ENCODE results near the gene CNGB1.
A peak's percentile ranks its signal among the peaks of the same experiment; 100 is the strongest.

The CNGB1 gene

GRCh38 chr16:57884655-57885133 lies 86.2 kb downstream of the CNGB1 start:
- H3K9me3 ChIP-seq (ENCODE audit: severe bottlenecking): no peaks in the 10 kb centered on the region
- H3K4me3 ChIP-seq (ENCODE audit: low read depth, low read length): no peak overlapping the region
- H3K27me3 ChIP-seq (ENCODE audit: insufficient read depth, low read depth, severe bottlenecking): no peaks in the 10 kb centered on the region
- H3K27ac ChIP-seq: peak overlapping the region; percentile 14; the same call in 1 of the 2 replicates
- DNase-seq: peak; percentile 67
- no peaks in the 10 kb centered on the region for H3K36me3 ChIP-seq
- TF ChIP-seq, protein P1, sequence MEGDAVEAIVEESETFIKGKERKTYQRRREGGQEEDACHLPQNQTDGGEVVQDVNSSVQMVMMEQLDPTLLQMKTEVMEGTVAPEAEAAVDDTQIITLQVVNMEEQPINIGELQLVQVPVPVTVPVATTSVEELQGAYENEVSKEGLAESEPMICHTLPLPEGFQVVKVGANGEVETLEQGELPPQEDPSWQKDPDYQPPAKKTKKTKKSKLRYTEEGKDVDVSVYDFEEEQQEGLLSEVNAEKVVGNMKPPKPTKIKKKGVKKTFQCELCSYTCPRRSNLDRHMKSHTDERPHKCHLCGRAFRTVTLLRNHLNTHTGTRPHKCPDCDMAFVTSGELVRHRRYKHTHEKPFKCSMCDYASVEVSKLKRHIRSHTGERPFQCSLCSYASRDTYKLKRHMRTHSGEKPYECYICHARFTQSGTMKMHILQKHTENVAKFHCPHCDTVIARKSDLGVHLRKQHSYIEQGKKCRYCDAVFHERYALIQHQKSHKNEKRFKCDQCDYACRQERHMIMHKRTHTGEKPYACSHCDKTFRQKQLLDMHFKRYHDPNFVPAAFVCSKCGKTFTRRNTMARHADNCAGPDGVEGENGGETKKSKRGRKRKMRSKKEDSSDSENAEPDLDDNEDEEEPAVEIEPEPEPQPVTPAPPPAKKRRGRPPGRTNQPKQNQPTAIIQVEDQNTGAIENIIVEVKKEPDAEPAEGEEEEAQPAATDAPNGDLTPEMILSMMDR (IDR thresholded peaks at IDR 0.05; ENCODE audit: low read depth, low read length): no peak

GRCh38 chr16:57883953-57884654 lies 86.8 kb downstream of the CNGB1 start:
- TF ChIP-seq, protein P1 (IDR thresholded peaks at IDR 0.05; ENCODE audit: low read depth, low read length): no peak
- H3K9me3 ChIP-seq (ENCODE audit: severe bottlenecking): no peaks in the 10 kb centered on the region
- DNase-seq: no peak
- no peak overlapping the region for H3K27ac ChIP-seq
- no peaks in the 10 kb centered on the region for H3K36me3 ChIP-seq
- H3K4me3 ChIP-seq (ENCODE audit: low read depth, low read length): no peak overlapping the region
- no peaks in the 10 kb centered on the region for H3K27me3 ChIP-seq (ENCODE audit: insufficient read depth, low read depth, severe bottlenecking)

DNA sequence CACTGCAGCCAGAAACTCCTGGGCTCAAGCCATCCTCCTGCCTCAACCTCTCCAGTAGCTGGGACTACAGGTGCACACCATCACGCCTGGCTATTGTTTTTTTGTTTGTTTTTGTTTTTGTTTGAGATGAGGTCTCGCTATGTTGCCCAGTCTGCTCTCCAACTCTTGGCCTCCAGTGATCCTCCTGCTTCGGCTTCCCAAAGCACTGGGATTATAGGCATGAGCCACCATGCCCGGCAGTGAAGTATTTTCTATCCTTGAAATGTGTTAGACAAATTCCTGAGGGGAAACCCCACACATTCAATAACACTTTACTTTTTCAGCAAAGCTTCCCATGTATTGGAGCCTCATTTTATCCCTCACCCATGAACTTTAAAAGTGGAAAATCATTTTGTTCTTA lies 87.4 kb downstream of the CNGB1 start:
- Histone ChIP-seq H3K27ac (no peak overlapping the region), H3K36me3 (no peaks in the 10 kb centered on the region), H3K9me3 (ENCODE audit: severe bottlenecking) (no peaks in the 10 kb centered on the region), H3K27me3 (ENCODE audit: insufficient read depth, low read depth, severe bottlenecking) (no peaks in the 10 kb centered on the region), H3K4me3 (ENCODE audit: low read depth, low read length) (no peak overlapping the region)
- DNase-seq: no peak
- TF ChIP-seq, protein P1 (IDR thresholded peaks at IDR 0.05; ENCODE audit: low read depth, low read length): no peak

DNA sequence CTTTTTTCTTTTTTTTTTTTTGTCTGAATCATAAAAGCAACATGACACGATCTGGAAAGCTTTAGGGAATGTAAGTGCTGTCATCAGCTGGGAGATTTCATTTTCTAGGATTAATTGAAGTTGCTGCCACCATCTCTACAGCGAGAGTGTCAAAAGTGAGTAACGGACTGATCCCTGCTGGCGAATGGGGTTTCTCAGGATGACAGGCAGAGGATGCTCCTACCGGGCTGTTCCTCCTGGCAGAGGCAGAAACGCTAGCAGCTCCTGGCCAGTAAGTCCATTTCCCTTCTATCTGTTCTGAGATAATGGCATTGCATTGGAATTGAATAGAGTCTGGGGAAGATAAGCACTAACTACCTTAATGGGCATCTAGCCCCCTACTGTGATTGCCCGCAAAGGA lies 88.1 kb downstream of the CNGB1 start:
- DNase-seq: no peak

DNA sequence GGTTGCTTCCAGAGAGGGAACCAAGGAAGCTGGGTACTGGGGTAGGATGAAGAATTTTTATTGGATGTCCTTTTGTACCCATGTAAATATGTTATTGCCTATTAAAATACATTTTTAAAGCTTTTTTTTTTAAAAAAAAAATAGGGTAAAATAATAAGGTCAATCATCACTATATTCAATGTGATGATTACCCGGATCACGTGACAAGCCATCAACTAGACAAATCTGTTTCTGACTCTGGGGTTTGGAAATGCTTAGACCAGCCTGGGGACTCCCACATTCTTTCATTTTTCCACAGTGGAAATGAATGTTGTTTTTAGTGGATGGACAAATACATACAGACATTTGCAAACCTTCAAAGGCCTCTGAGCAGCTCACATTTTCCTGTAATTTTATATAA lies 88.7 kb downstream of the CNGB1 start:
- Histone ChIP-seq H3K4me3 (ENCODE audit: low read depth, low read length) (no peak overlapping the region), H3K36me3 (no peaks in the 10 kb centered on the region), H3K9me3 (ENCODE audit: severe bottlenecking) (no peaks in the 10 kb centered on the region), H3K27me3 (ENCODE audit: insufficient read depth, low read depth, severe bottlenecking) (no peaks in the 10 kb centered on the region), H3K27ac (no peak overlapping the region)
- DNase-seq: no peak
- TF ChIP-seq, protein P1 (IDR thresholded peaks at IDR 0.05; ENCODE audit: low read depth, low read length): no peak

More for the DNA sequence above, 88.1 kb downstream of the CNGB1 start:
- H3K27me3 ChIP-seq (ENCODE audit: insufficient read depth, low read depth, severe bottlenecking): no peaks in the 10 kb centered on the region
- no peak overlapping the region for H3K27ac ChIP-seq
- TF ChIP-seq, protein P1 (IDR thresholded peaks at IDR 0.05; ENCODE audit: low read depth, low read length): no peak
- no peak overlapping the region for H3K4me3 ChIP-seq (ENCODE audit: low read depth, low read length)
- H3K9me3 ChIP-seq (ENCODE audit: severe bottlenecking): no peaks in the 10 kb centered on the region
- no peaks in the 10 kb centered on the region for H3K36me3 ChIP-seq

GRCh38 chr16:57878586-57878985 lies 92.3 kb downstream of the CNGB1 start:
- H3K27ac ChIP-seq: no peak overlapping the region
- no peaks in the 10 kb centered on the region for H3K36me3 ChIP-seq
- no peak for DNase-seq
- no peaks in the 10 kb centered on the region for H3K9me3 ChIP-seq (ENCODE audit: severe bottlenecking)
- no peaks in the 10 kb centered on the region for H3K27me3 ChIP-seq (ENCODE audit: insufficient read depth, low read depth, severe bottlenecking)
- TF ChIP-seq, protein P1 (IDR thresholded peaks at IDR 0.05; ENCODE audit: low read depth, low read length): no peak
- H3K4me3 ChIP-seq (ENCODE audit: low read depth, low read length): no peak overlapping the region
